ENCODE results near the gene NR2F1. TPM values are rescaled to one million over a fixed set of nuclear protein-coding genes. Genes with fewer than 3 reads are reported as not detected.

The NR2F1 gene
- total and polyA plus RNA-seq, 2 donors (not counting 3 experiments of a cell fraction or from before 2014, with no cell fraction given), result 21.5 to 38.7 TPM

DNA sequence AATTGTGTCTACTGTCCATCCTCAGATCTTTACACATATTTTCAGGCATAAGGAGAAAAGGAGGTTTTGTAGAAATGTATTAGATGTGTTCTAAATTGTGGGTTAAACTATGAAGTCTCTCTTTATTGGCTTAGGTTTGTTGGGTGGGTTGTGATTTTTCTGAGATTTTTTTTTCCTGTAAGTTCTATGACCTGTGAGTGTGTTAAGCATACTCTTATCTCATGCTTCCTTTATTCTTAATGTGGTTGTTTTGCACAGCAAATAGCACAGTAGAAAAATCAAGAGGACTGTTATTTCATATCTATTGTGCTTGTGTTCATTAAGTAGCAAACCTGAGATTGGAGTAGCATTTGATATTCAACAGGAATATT lies 23.3 kb downstream of the NR2F1 start:
- TF ChIP-seq JUN (IDR thresholded peaks at IDR 0.05; ENCODE audit: borderline replicate concordance, insufficient read depth, insufficient read length, low read depth) (no peak), POLR2A (IDR thresholded peaks at IDR 0.05; ENCODE audit: low read depth, low read length) (no peak), FOS (IDR thresholded peaks at IDR 0.05; ENCODE audit: borderline replicate concordance, insufficient read depth, low read length) (no peak), GATA2 (IDR thresholded peaks at IDR 0.05; ENCODE audit: insufficient read depth, insufficient read length, low read depth, low read length) (no peak), POLR2AphosphoS5 (IDR thresholded peaks at IDR 0.05; ENCODE audit: insufficient read depth, low read depth, low read length) (no peak), EZH2 (IDR thresholded peaks at IDR 0.05; ENCODE audit: borderline replicate concordance, low read depth, low read length, severe bottlenecking) (no peak), MYC (IDR thresholded peaks at IDR 0.05; ENCODE audit: low read depth, low read length) (no peak)
- TF ChIP-seq, protein P1, sequence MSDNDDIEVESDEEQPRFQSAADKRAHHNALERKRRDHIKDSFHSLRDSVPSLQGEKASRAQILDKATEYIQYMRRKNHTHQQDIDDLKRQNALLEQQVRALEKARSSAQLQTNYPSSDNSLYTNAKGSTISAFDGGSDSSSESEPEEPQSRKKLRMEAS (IDR thresholded peaks at IDR 0.05; ENCODE audit: insufficient read depth, insufficient read length), result no peak
- TF ChIP-seq, protein P2, sequence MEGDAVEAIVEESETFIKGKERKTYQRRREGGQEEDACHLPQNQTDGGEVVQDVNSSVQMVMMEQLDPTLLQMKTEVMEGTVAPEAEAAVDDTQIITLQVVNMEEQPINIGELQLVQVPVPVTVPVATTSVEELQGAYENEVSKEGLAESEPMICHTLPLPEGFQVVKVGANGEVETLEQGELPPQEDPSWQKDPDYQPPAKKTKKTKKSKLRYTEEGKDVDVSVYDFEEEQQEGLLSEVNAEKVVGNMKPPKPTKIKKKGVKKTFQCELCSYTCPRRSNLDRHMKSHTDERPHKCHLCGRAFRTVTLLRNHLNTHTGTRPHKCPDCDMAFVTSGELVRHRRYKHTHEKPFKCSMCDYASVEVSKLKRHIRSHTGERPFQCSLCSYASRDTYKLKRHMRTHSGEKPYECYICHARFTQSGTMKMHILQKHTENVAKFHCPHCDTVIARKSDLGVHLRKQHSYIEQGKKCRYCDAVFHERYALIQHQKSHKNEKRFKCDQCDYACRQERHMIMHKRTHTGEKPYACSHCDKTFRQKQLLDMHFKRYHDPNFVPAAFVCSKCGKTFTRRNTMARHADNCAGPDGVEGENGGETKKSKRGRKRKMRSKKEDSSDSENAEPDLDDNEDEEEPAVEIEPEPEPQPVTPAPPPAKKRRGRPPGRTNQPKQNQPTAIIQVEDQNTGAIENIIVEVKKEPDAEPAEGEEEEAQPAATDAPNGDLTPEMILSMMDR (IDR thresholded peaks at IDR 0.05; ENCODE audit: extremely low read depth in 1 of 2, insufficient read depth in 1 of 2, low read depth in 1 of 2, low read length in 2 of 2), result no peak
- intact Hi-C loops (cut with micrococcal nuclease), result loop anchor here (5.0 kb wide), 2 partner anchors 286 to 311 kb away; no protein-coding TSS in a partner anchor
- H3K9ac ChIP-seq (replicated peaks; ENCODE audit: extremely low read depth, insufficient read depth, low read length), result no peak overlapping the region
- H4K20me1 ChIP-seq (replicated peaks; ENCODE audit: control insufficient read depth, extremely low read depth, insufficient read depth, low read length), result peaks cover 5% of the 10 kb centered on the region
- H3K4me2 ChIP-seq (ENCODE audit: insufficient read depth, low read length), result no peak overlapping the region
- no peaks in the 10 kb centered on the region for H3K79me2 ChIP-seq (ENCODE audit: control insufficient read depth, insufficient read depth, low read length)
- peaks cover 6% of the 10 kb centered on the region for H3K4me1 ChIP-seq (ENCODE audit: control insufficient read depth, extremely low read depth, insufficient read depth, low read length)
- no peak overlapping the region for H3K27ac ChIP-seq (ENCODE audit: insufficient read depth, low read depth, low read length)
- peaks cover 74 to 99% of the 10 kb centered on the region in 2 experiments for H3K27me3 ChIP-seq (ENCODE audit: control insufficient read depth in 2 of 2, insufficient read depth in 2 of 2, low read length in 2 of 2)
- FAIRE-seq (no peak), DNase-seq (ENCODE audit: low read depth, low spot score) (no peak)
- dilution Hi-C loops (cut with MboI; ENCODE audit: extremely low pct_ligation_motif_present, low sequenced_read_pairs), result no loop called here
- BruUV-seq (replicated peaks), result no TSS peak
- H3K9me3 ChIP-seq (replicated peaks; ENCODE audit: control insufficient read depth, insufficient read depth, low read length), result no peaks in the 10 kb centered on the region
- H3K4me3 ChIP-seq (replicated peaks in 1 of 3; ENCODE audit: insufficient read depth in 1 of 3, low read depth in 1 of 3, low read length in 3 of 3), result no peak overlapping the region
- POLR2A ChIA-PET, result interaction anchor here (1.5 kb wide), 1 partner anchor 23 kb away, joined by 4 read pairs; the partner anchor contains the start of gene NR2F1
- CTCF ChIA-PET, result interaction anchor here (0.9 to 3.4 kb wide), 8 partner anchors 8 to 696 kb away, joined by 3 to 80 read pairs (median 10); no protein-coding TSS in a partner anchor
- H3K9me1 ChIP-seq (replicated peaks; ENCODE audit: control insufficient read depth, extremely low read depth, insufficient read depth, low read length), result no peaks in the 10 kb centered on the region
- H3K36me3 ChIP-seq (ENCODE audit: control insufficient read depth in 2 of 2, extremely low read depth in 1 of 2, insufficient read depth in 2 of 2, low read length in 2 of 2), result no peaks in the 10 kb centered on the region
- H2AFZ ChIP-seq (ENCODE audit: low read depth, low read length), result no peak overlapping the region
